Choroid plexus epithelial cell (primary cell): ENCODE results near the gene MAX.
A peak's percentile ranks its signal among the peaks of the same experiment; 100 is the strongest.

ENCODE experiments used
- DNase-seq: peaks from one replicate; pipeline ENCODE4 v3.0.0-alpha.2; 2010; ENCODE audit warnings: low read depth
- H3K4me3 ChIP-seq: 2 replicates; pipeline ENCODE4 v1.5.1; 2011; ENCODE audit warnings: low read depth, mild to moderate bottlenecking, control low read depth, low read length, moderate library complexity
- TF ChIP-seq, protein P1 (sequence below): conservative IDR thresholded peaks from 2 replicates; pipeline ENCODE4 v1.5.1; 2011; ENCODE audit warnings: low read depth, mild to moderate bottlenecking, control low read depth, inconsistent platforms, low read length, moderate library complexity

The MAX gene, protein sequence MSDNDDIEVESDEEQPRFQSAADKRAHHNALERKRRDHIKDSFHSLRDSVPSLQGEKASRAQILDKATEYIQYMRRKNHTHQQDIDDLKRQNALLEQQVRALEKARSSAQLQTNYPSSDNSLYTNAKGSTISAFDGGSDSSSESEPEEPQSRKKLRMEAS

GRCh38 chr14:65102441-65103149, at the start of gene MAX:
Gene MAX, minus strand, starts transcription at chr14:65102517. Its CDS starts 178 bp downstream, at chr14:65102339.
- H3K4me3 ChIP-seq, result peak within 1 kb of the TSS; percentile 84
- DNase-seq, result peak; percentile 99
- TF ChIP-seq, protein P1, sequence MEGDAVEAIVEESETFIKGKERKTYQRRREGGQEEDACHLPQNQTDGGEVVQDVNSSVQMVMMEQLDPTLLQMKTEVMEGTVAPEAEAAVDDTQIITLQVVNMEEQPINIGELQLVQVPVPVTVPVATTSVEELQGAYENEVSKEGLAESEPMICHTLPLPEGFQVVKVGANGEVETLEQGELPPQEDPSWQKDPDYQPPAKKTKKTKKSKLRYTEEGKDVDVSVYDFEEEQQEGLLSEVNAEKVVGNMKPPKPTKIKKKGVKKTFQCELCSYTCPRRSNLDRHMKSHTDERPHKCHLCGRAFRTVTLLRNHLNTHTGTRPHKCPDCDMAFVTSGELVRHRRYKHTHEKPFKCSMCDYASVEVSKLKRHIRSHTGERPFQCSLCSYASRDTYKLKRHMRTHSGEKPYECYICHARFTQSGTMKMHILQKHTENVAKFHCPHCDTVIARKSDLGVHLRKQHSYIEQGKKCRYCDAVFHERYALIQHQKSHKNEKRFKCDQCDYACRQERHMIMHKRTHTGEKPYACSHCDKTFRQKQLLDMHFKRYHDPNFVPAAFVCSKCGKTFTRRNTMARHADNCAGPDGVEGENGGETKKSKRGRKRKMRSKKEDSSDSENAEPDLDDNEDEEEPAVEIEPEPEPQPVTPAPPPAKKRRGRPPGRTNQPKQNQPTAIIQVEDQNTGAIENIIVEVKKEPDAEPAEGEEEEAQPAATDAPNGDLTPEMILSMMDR, result no peak

- H3K4me3 ChIP-seq, result no peak overlapping the region
- TF ChIP-seq, protein P1, result no peak
- DNase-seq, result no peak
Observed at GRCh38 chr14:65151609-65151956, 49.3 kb upstream of the MAX start.

DNA sequence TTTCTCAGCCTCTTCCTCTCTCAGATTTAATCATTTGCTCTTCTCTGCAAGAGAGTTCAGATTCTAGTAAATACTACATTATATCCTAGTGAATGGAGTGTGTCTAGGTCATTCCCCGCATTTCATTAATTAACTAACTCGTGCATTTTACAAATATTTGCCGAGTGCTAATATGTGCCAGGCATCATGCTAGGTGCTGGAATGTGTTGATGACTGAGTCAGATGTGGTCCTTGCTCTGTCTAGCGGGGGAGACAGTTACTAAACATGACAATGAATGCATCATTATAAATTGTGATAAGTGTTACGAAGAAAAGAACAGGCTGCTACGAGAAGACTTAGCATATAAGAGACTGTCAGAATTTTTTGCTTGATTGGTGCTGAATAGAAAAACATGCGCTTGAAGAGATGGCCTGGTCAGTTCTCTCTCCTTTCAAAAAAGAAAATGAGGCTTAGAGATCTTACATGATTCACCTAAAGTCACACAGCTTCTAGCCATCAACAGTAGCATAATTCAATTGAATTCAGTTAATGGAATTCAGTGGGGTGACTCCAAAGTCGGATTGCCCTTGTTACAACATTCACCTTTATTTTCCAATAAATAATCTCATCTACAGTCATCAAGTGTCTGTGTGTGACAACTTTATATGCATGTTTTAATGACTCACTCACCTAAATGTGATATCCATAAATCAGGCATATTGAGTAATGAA, 48.7 kb upstream of the MAX start:
- TF ChIP-seq, protein P1, result no peak
- no peak for DNase-seq
- no peak overlapping the region for H3K4me3 ChIP-seq

GRCh38 chr14:65149116-65149515, 46.8 kb upstream of the MAX start:
- H3K4me3 ChIP-seq, result no peak overlapping the region
- TF ChIP-seq, protein P1, result no peak
- no peak for DNase-seq

GRCh38 chr14:65144170-65144569, 41.9 kb upstream of the MAX start:
- H3K4me3 ChIP-seq, result no peak overlapping the region
- TF ChIP-seq, protein P1, result no peak
- no peak for DNase-seq

- DNase-seq, result no peak
- TF ChIP-seq, protein P1, result no peak
Observed at GRCh38 chr14:65142914-65143625, 40.8 kb upstream of the MAX start.

More at GRCh38 chr14:65142914-65143625, 40.8 kb upstream of the MAX start:
- H3K4me3 ChIP-seq, result no peak overlapping the region
